H9 (cell line): ENCODE results near the gene TMC1. TPM values are rescaled to one million over a fixed set of nuclear protein-coding genes. Genes with fewer than 3 reads are reported as not detected.

ENCODE experiments used
- DNase-seq: peaks from one replicate; pipeline ENCODE4 v3.0.0-alpha.2; 2017
- H2AFZ ChIP-seq: one replicate; pipeline ENCODE4 v1.6.1; 2013; ENCODE audit warnings: mild to moderate bottlenecking, low read length, control low read depth, moderate library complexity
- H2AK5ac ChIP-seq: 2 replicates; pipeline ENCODE4 v1.6.1; 2013; ENCODE audit warnings: low read length, control low read depth, mixed read lengths; ENCODE audit not compliant: insufficient read length
- H2BK120ac ChIP-seq: one replicate; pipeline ENCODE4 v1.6.1; 2013; ENCODE audit warnings: low read depth, mild to moderate bottlenecking, low read length, control low read depth, inconsistent platforms; ENCODE audit not compliant: poor library complexity, severe bottlenecking
- H2BK12ac ChIP-seq: 2 replicates; pipeline ENCODE4 v1.6.1; 2013; ENCODE audit warnings: low read length, control low read depth, mixed read lengths, low read depth; ENCODE audit not compliant: insufficient read length
- H2BK15ac ChIP-seq: 2 replicates; pipeline ENCODE4 v1.6.1; 2013; ENCODE audit warnings: low read depth, low read length, control low read depth
- H2BK20ac ChIP-seq: one replicate; pipeline ENCODE4 v1.6.1; 2013; ENCODE audit warnings: low read depth, mild to moderate bottlenecking, low read length, control low read depth, inconsistent platforms; ENCODE audit not compliant: poor library complexity, severe bottlenecking
- H2BK5ac ChIP-seq: 2 replicates; pipeline ENCODE4 v1.6.1; 2013; ENCODE audit warnings: low read length, control low read depth, mixed read lengths; ENCODE audit not compliant: insufficient read length
- H3K14ac ChIP-seq: 2 replicates; pipeline ENCODE4 v1.6.1; 2013; ENCODE audit warnings: low read length, control low read depth; ENCODE audit not compliant: insufficient read depth
- H3K18ac ChIP-seq: 2 replicates; pipeline ENCODE4 v1.6.1; 2013; ENCODE audit warnings: low read depth, mild to moderate bottlenecking, mixed read lengths, low read length, control low read depth; ENCODE audit not compliant: insufficient read length
- H3K23ac ChIP-seq: 2 replicates; pipeline ENCODE4 v1.6.1; 2013; ENCODE audit warnings: low read length, control low read depth, mixed read lengths, low read depth; ENCODE audit not compliant: insufficient read length
- H3K23me2 ChIP-seq: 2 replicates; pipeline ENCODE4 v1.6.1; 2013; ENCODE audit warnings: low read depth, mild to moderate bottlenecking, mixed read lengths, low read length, control low read depth; ENCODE audit not compliant: insufficient read length, poor library complexity, severe bottlenecking
- H3K27ac ChIP-seq: 2 replicates; pipeline ENCODE4 v1.5.1; 2013; ENCODE audit warnings: low read length, control low read depth, mixed read lengths, low read depth; ENCODE audit not compliant: insufficient read length
- H3K27me3 ChIP-seq: 2 replicates; pipeline ENCODE4 v1.6.1; 2013; ENCODE audit warnings: low read length, control low read depth, inconsistent platforms; ENCODE audit not compliant: insufficient read depth
- H3K4ac ChIP-seq: 2 replicates; pipeline ENCODE4 v1.6.1; 2013; ENCODE audit warnings: low read depth, mild to moderate bottlenecking, control low read depth, inconsistent platforms, low read length, moderate library complexity
- H3K4me1 ChIP-seq: 2 replicates; pipeline ENCODE4 v1.6.1; 2013; ENCODE audit warnings: low read length, control low read depth, inconsistent platforms; ENCODE audit not compliant: insufficient read depth
- H3K4me2 ChIP-seq: 2 replicates; pipeline ENCODE4 v1.6.1; 2013; ENCODE audit warnings: low read length, control low read depth, mixed read lengths; ENCODE audit not compliant: insufficient read length, insufficient read depth
- H3K56ac ChIP-seq: 2 replicates; pipeline ENCODE4 v1.6.1; 2013; ENCODE audit warnings: low read depth, mild to moderate bottlenecking, mixed read lengths, low read length, control low read depth; ENCODE audit not compliant: insufficient read length
- H3K79me1 ChIP-seq: 2 replicates; pipeline ENCODE4 v1.6.1; 2013; ENCODE audit warnings: low read depth, mild to moderate bottlenecking, moderate library complexity, low read length, control low read depth, inconsistent platforms; ENCODE audit not compliant: insufficient read depth, poor library complexity, severe bottlenecking
- H3K79me2 ChIP-seq: 2 replicates; pipeline ENCODE4 v1.6.1; 2013; ENCODE audit warnings: low read length, control low read depth, inconsistent platforms; ENCODE audit not compliant: insufficient read depth
- H3K9ac ChIP-seq: 2 replicates; pipeline ENCODE4 v1.6.1; 2013; ENCODE audit warnings: low read length, control low read depth, mixed read lengths; ENCODE audit not compliant: insufficient read length; ENCODE audit errors: extremely low read depth
- H3K9me3 ChIP-seq: one replicate; pipeline ENCODE4 v1.6.1; 2013; ENCODE audit warnings: low read depth, low read length, inconsistent platforms; ENCODE audit not compliant: control insufficient read depth
- H3T11ph ChIP-seq: one replicate; pipeline ENCODE4 v1.6.1; 2013; ENCODE audit warnings: mild to moderate bottlenecking, low read length, control low read depth, inconsistent platforms
- H4K20me1 ChIP-seq: one replicate; pipeline ENCODE4 v1.6.1; 2013; ENCODE audit not compliant: control insufficient read depth, insufficient read length, insufficient read depth
- H4K5ac ChIP-seq: 2 replicates; pipeline ENCODE4 v1.6.1; 2013; ENCODE audit warnings: low read depth, mild to moderate bottlenecking, mixed read lengths, low read length, control low read depth; ENCODE audit not compliant: insufficient read length
- H4K8ac ChIP-seq: replicated peaks from 2 replicates; pipeline ENCODE4 v1.6.1; 2013; ENCODE audit warnings: low read length, control low read depth, mixed read lengths, low read depth; ENCODE audit not compliant: insufficient read length
- H4K91ac ChIP-seq: 2 replicates; pipeline ENCODE4 v1.6.1; 2013; ENCODE audit warnings: low read depth, mild to moderate bottlenecking, moderate library complexity, mixed read lengths, low read length, control low read depth; ENCODE audit not compliant: insufficient read length
- H3K27ac Mint-ChIP-seq, 3 experiments: 2 replicates in 2 of 3; 3 replicates in 1 of 3; pipeline ENCODE4 v1.8.0; 2020 to 2021; ENCODE audit warnings: mixed read lengths in 3 of 3, mild to moderate bottlenecking in 1 of 3, moderate library complexity in 1 of 3
- H3K27me3 Mint-ChIP-seq: 2 replicates; pipeline ENCODE4 v1.8.0; 2021; ENCODE audit warnings: low read depth, mild to moderate bottlenecking, moderate library complexity, mixed read lengths
- H3K36me3 Mint-ChIP-seq, 3 experiments: 2 replicates in 2 of 3; 3 replicates in 1 of 3; pipeline ENCODE4 v1.8.0; 2020 to 2021; ENCODE audit warnings: low read depth in 3 of 3, mixed read lengths in 3 of 3; ENCODE audit not compliant: insufficient read depth in 1 of 3
- H3K4me1 Mint-ChIP-seq, 2 experiments: 2 replicates each; pipeline ENCODE4 v1.8.0; 2020; ENCODE audit warnings: mixed read lengths in 2 of 2
- H3K4me3 Mint-ChIP-seq, 2 experiments: 2 replicates in 1 of 2; 3 replicates in 1 of 2; pipeline ENCODE4 v1.8.0; 2020 to 2021; ENCODE audit warnings: mild to moderate bottlenecking in 2 of 2, mixed read lengths in 2 of 2, moderate library complexity in 1 of 2
- H3K9me3 Mint-ChIP-seq, 2 experiments: 2 replicates in 1 of 2; 3 replicates in 1 of 2; pipeline ENCODE4 v1.8.0; 2020; ENCODE audit warnings: mild to moderate bottlenecking in 2 of 2, mixed read lengths in 2 of 2, moderate library complexity in 1 of 2
- WGBS: extraction: QIAGEN DNeasy Blood & Tissue Kit; methylation state at CpG from one replicate; pipeline ENCODE4 v1.1.7; 2013; ENCODE audit warnings: missing lambda C conversion rate, low lambda C conversion rate, mixed read lengths; ENCODE audit not compliant: insufficient read length; ENCODE audit errors: extremely low coverage; 5-methylcytosine and 5-hydroxymethylcytosine counted together
- total RNA-seq: library from RNA; stranded (reverse); gene quantifications from 2 replicates; pipeline ENCODE4 v1.2.1, GENCODE V29; 2021
- TF ChIP-seq, protein P1 (sequence below): fragments of 200-600 bp; sonication (generic); conservative IDR thresholded peaks from 3 replicates; pipeline ENCODE4 v1.8.0; 2021; ENCODE audit warnings: antibody characterized with exemption, mild to moderate bottlenecking

Gene TMC1
- total RNA-seq, 1 experiment from 2014 or later = 2.4 TPM

DNA sequence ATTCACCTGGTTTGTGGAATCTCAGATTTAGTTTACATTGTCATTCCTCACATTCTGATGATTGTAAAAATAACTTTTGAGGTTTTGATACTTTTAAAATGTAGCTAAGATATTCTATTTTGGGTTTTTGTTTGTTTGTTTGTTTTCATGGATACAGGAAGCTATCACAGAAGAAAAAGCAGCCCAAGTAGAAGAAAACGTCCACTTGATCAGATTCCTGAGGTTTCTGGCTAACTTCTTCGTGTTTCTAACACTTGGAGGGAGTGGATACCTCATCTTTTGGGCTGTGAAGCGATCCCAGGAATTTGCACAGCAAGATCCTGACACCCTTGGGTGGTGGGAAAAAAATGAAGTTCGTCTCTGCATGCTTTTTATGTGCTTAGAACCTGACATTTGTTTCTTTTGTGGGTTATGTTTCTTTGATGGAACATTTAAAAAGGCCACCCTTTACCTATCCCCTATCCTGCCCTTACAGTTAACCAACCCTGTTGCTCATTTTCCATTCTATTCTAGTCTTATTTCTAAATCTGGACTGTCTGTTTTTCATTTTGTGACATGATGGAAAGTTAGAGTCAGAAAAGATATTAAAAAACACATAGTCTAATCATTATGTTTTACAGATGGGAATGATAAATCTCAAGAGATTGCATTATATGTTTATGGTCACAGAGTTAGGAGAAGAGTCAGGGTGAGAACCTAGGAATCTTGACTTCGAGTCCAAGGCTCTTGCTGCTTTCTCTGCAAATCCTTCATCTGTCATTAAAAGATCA lies 267.7 kb downstream of the TMC1 start:
- Histone ChIP-seq H2BK15ac (no peak overlapping the region), H3K4me2 (no peak overlapping the region), H3K4ac (no peak overlapping the region), H3K79me1 (no peaks in the 10 kb centered on the region), H3K9ac (no peak overlapping the region), H3K79me2 (no peaks in the 10 kb centered on the region), H3T11ph (no peak overlapping the region), H3K23me2 (no peaks in the 10 kb centered on the region), H2AK5ac (no peak overlapping the region), H2BK20ac (no peak overlapping the region), H3K27ac (no peak overlapping the region), H2BK5ac (no peak overlapping the region), H4K8ac (no peak overlapping the region), H3K27me3 (no peaks in the 10 kb centered on the region), H3K14ac (no peak overlapping the region), H3K4me1 (no peaks in the 10 kb centered on the region), H2AFZ (no peak overlapping the region), H3K18ac (no peak overlapping the region), H4K5ac (no peak overlapping the region), H3K23ac (no peak overlapping the region), H4K91ac (no peak overlapping the region), H2BK120ac (no peak overlapping the region), H3K9me3 (no peaks in the 10 kb centered on the region), H3K56ac (no peak overlapping the region), H4K20me1 (no peaks in the 10 kb centered on the region), H2BK12ac (no peak overlapping the region)
- peaks cover 3 to 6% of the 10 kb centered on the region in 2 experiments; a peak in 3 of 5 replicates for H3K9me3 Mint-ChIP-seq
- H3K36me3 Mint-ChIP-seq = peaks cover 0 to 20% (median 11%) of the 10 kb centered on the region in 3 experiments; a peak in 5 of 7 replicates
- no peaks in the 10 kb centered on the region for H3K27me3 Mint-ChIP-seq
- H3K4me3 Mint-ChIP-seq = no peak overlapping the region
- TF ChIP-seq, protein P1, sequence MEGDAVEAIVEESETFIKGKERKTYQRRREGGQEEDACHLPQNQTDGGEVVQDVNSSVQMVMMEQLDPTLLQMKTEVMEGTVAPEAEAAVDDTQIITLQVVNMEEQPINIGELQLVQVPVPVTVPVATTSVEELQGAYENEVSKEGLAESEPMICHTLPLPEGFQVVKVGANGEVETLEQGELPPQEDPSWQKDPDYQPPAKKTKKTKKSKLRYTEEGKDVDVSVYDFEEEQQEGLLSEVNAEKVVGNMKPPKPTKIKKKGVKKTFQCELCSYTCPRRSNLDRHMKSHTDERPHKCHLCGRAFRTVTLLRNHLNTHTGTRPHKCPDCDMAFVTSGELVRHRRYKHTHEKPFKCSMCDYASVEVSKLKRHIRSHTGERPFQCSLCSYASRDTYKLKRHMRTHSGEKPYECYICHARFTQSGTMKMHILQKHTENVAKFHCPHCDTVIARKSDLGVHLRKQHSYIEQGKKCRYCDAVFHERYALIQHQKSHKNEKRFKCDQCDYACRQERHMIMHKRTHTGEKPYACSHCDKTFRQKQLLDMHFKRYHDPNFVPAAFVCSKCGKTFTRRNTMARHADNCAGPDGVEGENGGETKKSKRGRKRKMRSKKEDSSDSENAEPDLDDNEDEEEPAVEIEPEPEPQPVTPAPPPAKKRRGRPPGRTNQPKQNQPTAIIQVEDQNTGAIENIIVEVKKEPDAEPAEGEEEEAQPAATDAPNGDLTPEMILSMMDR = no peak
- H3K4me1 Mint-ChIP-seq = 0 out of 4 replicates have a peak, but pooled peaks cover 0 to 2% of the 10 kb centered on the region in 2 experiments
- WGBS = no CpG with 5 or more reads among the region's 5 CpGs
- H3K27ac Mint-ChIP-seq = peak overlapping the region in 1 of 3 experiments; percentile 58; a peak in 1 of 7 replicates
- no peak for DNase-seq
